Psoas muscle (tissue), 8 donors: ENCODE results near the gene ANP32A. TPM values are rescaled to one million over a fixed set of nuclear protein-coding genes. Genes with fewer than 3 reads are reported as not detected.

Experiments used
- ATAC-seq, 4 donors: fragments of 200-7000 bp; cut with Tn5 transposase; one replicate each; pipeline ENCODE4 v1.9.1; 2020; ENCODE audit warnings: moderate library complexity in 3 of 4, mild to moderate bottlenecking in 2 of 4
- DNase-seq, 2 donors: peaks; one replicate each; pipeline ENCODE4 v3.0.0-alpha.2; 2020
- H3K27ac ChIP-seq: fragments of 200-600 bp; one replicate; pipeline ENCODE4 v1.8.0; 2022
- H3K27me3 ChIP-seq, 3 donors: fragments of 200-600 bp in 1 of 3; one replicate each; pipeline versions ENCODE4 v1.6.1 to v1.8.0; 2013 to 2022; ENCODE audit warnings: low read length in 2 of 3, mild to moderate bottlenecking in 2 of 3, moderate library complexity in 1 of 3; ENCODE audit not compliant: insufficient read depth in 3 of 3
- H3K36me3 ChIP-seq, 2 donors: fragments of 200-600 bp in 1 of 2; one replicate each; pipeline versions ENCODE4 v1.6.1 to v1.8.0; 2013 to 2022; ENCODE audit warnings: low read depth in 1 of 2, mild to moderate bottlenecking in 1 of 2, moderate library complexity in 1 of 2; ENCODE audit not compliant: insufficient read depth in 1 of 2
- H3K4me1 ChIP-seq: fragments of 200-600 bp; one replicate; pipeline ENCODE4 v1.8.0; 2022
- H3K4me3 ChIP-seq: fragments of 200-600 bp; one replicate; pipeline ENCODE4 v1.8.0; 2022; ENCODE audit warnings: mild to moderate bottlenecking
- H3K9me3 ChIP-seq: fragments of 200-600 bp; one replicate; pipeline ENCODE4 v1.8.0; 2022
- CTCF ChIP-seq: fragments of 200-600 bp; IDR thresholded peaks from one replicate; pipeline ENCODE4 v1.8.0; 2022; ENCODE audit warnings: antibody characterized with exemption
- WGBS, 3 donors: extraction: QIAGEN DNeasy Blood & Tissue Kit; methylation state at CpG; one replicate each; pipeline versions ENCODE4 v1.1.6 to v1.1.7; 2013; 5-methylcytosine and 5-hydroxymethylcytosine counted together
- intact Hi-C, 2 donors: fragments of 100-400 bp; cut with DNase I; formaldehyde crosslinking; loops; one replicate each; pipeline versions ENCODE4 v1.11.0 to v1.14.2; 2022
- polyA plus RNA-seq, 3 donors: library from polyadenylated mRNA; stranded (reverse); fragments of 200-250 nt; gene quantifications; one replicate each; pipeline ENCODE4 v1.2.3, GENCODE V29; 2013
- total RNA-seq, 4 donors: library from RNA; stranded (reverse); fragmentation: NEBNext Ultra II Directional in 2 of 4; extraction: Animal tissue kit (Norgen Biotek cat#: 25700) in 2 of 4; gene quantifications; one replicate each; pipeline versions ENCODE4 v1.2.1 to v1.2.4, GENCODE V29; 2021 to 2023
- donor health status: healthy with polysubstance abuse.
- donor health status: DM: no; HTN: no; CAD: no; lungs with moderate emphysema.
- donor health status: Bipolar disorder and iron deficiency.
- donor health status: healthy.
- donor health status: DM: yes; HTN: yes; CAD: no.
- donor health status: DM: no; HTN: no; CAD: no.
- donor health status: DM: no; HTN: no; CAD: no.
- donor health status: DM: yes; HTN: yes; CAD: no.

The ANP32A gene
- total and polyA plus RNA-seq, 7 donors = 56.7 to 98.2 (median 83.7) TPM

- Histone ChIP-seq H3K36me3 (no peaks in the 10 kb centered on the region), H3K27me3 (no peaks in the 10 kb centered on the region), H3K4me1 (no peaks in the 10 kb centered on the region), H3K4me3 (no peak overlapping the region), H3K9me3 (peaks cover 10% of the 10 kb centered on the region), H3K27ac (no peak overlapping the region)
- ATAC-seq (no peak), DNase-seq (no peak)
- TF ChIP-seq CTCF = no peak
- intact Hi-C loops = no loop called here
- 51 to 66% (median 66%) methylated on average over 7 of the region's 7 CpGs for WGBS, 3 donors
Measured at GRCh38 chr15:68852461-68852860, 31.8 kb upstream of the ANP32A start.

- TF ChIP-seq CTCF = no peak
- 66 to 82% (median 68%) methylated on average over 2 of the region's 2 CpGs for WGBS, 3 donors
- intact Hi-C loops = no loop called here
- Histone ChIP-seq H3K27me3 (no peaks in the 10 kb centered on the region), H3K4me3 (no peak overlapping the region), H3K27ac (no peak overlapping the region), H3K9me3 (peaks cover 5% of the 10 kb centered on the region), H3K36me3 (no peaks in the 10 kb centered on the region), H3K4me1 (no peaks in the 10 kb centered on the region)
- no peak for ATAC-seq
- DNase-seq = no peak
Measured at GRCh38 chr15:68851971-68852370, 31.3 kb upstream of the ANP32A start.

GRCh38 chr15:68849497-68849896 lies 28.8 kb upstream of the ANP32A start:
- Histone ChIP-seq H3K9me3 (no peaks in the 10 kb centered on the region), H3K36me3 (no peaks in the 10 kb centered on the region), H3K4me1 (no peaks in the 10 kb centered on the region), H3K27me3 (peaks cover 0 to 15% (median 0%) of the 10 kb centered on the region in 3 donors), H3K27ac (no peak overlapping the region), H3K4me3 (no peak overlapping the region)
- no peak for TF ChIP-seq CTCF
- ATAC-seq (no peak), DNase-seq (no peak)
- intact Hi-C loops = no loop called here
- 67 to 90% (median 89%) methylated on average over 2 of the region's 2 CpGs for WGBS, 3 donors

GRCh38 chr15:68846851-68847439 lies 26.2 kb upstream of the ANP32A start:
- Histone ChIP-seq H3K36me3 (no peaks in the 10 kb centered on the region), H3K4me3 (no peak overlapping the region), H3K27ac (no peak overlapping the region), H3K4me1 (no peaks in the 10 kb centered on the region), H3K27me3 (peaks cover 0 to 37% (median 5%) of the 10 kb centered on the region in 3 donors), H3K9me3 (no peaks in the 10 kb centered on the region)
- ATAC-seq (no peak), DNase-seq (no peak)
- intact Hi-C loops = no loop called here
- WGBS, 3 donors = 93 to 97% (median 95%) methylated on average over 3 of the region's 3 CpGs
- TF ChIP-seq CTCF = no peak
